NOMO-1 (cell line): ENCODE results near the gene SORCS3.

Source experiments
- DNase-seq, 2 experiments: peaks; one replicate each; lab custom pipeline; 2025; ENCODE audit not compliant: unreplicated experiment in 2 of 2; lab: John Stamatoyannopoulos, UW

The SORCS3 gene

GRCh38 chr10:105150259-105150880, 509.3 kb downstream of the SORCS3 start:
- no peak for DNase-seq

- DNase-seq, result no peak
These were observed 513.6 kb downstream of the SORCS3 start for GRCh38 chr10:105154736-105155135.

- DNase-seq, result no peak
These were observed 518.2 kb downstream of the SORCS3 start for GRCh38 chr10:105159268-105159667.

GRCh38 chr10:105161149-105161548, 520.1 kb downstream of the SORCS3 start:
- no peak for DNase-seq

GRCh38 chr10:105161767-105162166, 520.7 kb downstream of the SORCS3 start:
- no peak for DNase-seq

- no peak for DNase-seq
These were observed 529.4 kb downstream of the SORCS3 start for GRCh38 chr10:105170521-105170920.

GRCh38 chr10:105171945-105172344, 530.9 kb downstream of the SORCS3 start:
- no peak for DNase-seq

- DNase-seq, result no peak
These were observed 540.5 kb downstream of the SORCS3 start for GRCh38 chr10:105181626-105182025.

- no peak for DNase-seq
These were observed 542.4 kb downstream of the SORCS3 start for GRCh38 chr10:105183536-105183935.

- DNase-seq, result no peak
These were observed 544.1 kb downstream of the SORCS3 start for GRCh38 chr10:105185161-105185560.

GRCh38 chr10:105187243-105187642, 546.2 kb downstream of the SORCS3 start:
- DNase-seq, result no peak

- DNase-seq, result no peak
These were observed 547.8 kb downstream of the SORCS3 start for GRCh38 chr10:105188737-105189462.

- DNase-seq, result no peak
These were observed 548.3 kb downstream of the SORCS3 start for GRCh38 chr10:105189463-105189800.

- DNase-seq, result no peak
These were observed 551.1 kb downstream of the SORCS3 start for GRCh38 chr10:105192146-105192545.

- no peak for DNase-seq
These were observed 551.8 kb downstream of the SORCS3 start for GRCh38 chr10:105192861-105193260.

GRCh38 chr10:105195831-105196230, 554.7 kb downstream of the SORCS3 start:
- no peak for DNase-seq

- no peak for DNase-seq
These were observed 556.7 kb downstream of the SORCS3 start for GRCh38 chr10:105197598-105198364.

- DNase-seq, result no peak
These were observed 565.5 kb downstream of the SORCS3 start for GRCh38 chr10:105206616-105207015.

GRCh38 chr10:105207476-105207995, 566.4 kb downstream of the SORCS3 start:
- no peak for DNase-seq

GRCh38 chr10:105210546-105210945, 569.5 kb downstream of the SORCS3 start:
- no peak for DNase-seq

- no peak for DNase-seq
These were observed 596.6 kb downstream of the SORCS3 start for GRCh38 chr10:105237685-105238084.
